HK-2 (cell line): Measurements from ENCODE around the gene HS3ST2.
"Not testable (repeated sequence)": the region's sequence is repeated elsewhere in the genome, so short reads cannot be mapped to it uniquely, and the experiment has no call there.

Source experiments
- DNase-seq: peaks from one replicate; pipeline ENCODE4 v3.0.0-alpha.2; 2018; ENCODE audit not compliant: unreplicated experiment

Gene HS3ST2

DNA sequence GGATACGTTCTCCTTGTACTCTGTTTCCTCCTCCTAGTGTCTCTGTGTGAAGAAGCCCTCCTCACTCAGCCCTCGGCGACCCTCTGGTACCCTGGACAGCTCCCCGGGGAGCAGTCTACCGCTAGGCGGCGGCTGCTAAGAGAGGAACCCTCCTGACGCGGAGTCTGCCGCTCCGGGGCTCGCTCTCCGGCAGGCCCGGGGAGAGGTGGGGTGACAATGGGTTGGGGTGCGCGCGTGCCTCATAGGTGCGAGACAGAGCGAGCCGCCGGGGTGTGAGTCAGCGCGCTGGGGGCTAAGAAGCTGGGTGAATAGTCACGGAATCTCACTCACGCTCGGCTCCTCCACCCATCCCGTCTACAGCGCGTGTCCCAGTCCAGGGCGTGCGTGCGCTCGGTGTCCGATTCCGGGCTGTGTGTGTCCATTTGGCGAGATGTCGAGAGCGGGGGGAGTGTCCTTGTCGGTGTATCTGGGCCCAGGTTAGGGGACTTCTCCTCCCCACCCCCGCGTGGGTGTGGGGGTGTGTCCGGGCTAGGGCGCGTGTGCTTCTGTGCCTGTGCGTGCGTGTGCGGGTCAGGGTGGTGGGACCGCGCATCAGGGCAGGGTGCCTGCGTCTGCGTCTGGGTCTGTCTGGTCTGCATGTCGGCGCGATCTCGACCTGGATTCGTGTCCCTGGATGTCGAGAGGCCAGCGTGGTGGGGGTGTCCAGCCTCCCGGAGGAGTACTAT is 577 bp upstream of the HS3ST2 start:
- DNase-seq: no peak

- no peak for DNase-seq
Observed at GRCh38 chr16:22814711-22815105, 746 bp downstream of the HS3ST2 start.

DNA sequence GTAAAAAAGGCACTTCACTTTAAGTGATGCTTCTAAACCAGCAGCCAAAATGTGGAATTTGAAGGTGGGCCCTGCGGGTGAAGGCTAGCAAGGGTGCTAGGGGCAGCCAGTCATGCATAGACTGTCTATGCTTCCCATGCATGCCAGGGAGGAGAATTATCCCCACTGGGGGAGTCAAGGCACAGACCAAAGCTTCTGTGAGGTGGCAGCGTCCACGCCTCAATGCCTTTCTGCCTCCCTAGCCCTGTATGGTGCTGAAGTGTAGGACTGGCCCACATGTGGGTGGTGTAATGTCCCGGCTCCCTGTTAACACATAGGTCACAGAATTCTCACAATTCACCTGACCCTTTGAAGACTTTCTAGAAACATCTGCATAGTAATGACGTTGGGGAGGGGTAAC is 1.9 kb downstream of the HS3ST2 start:
- DNase-seq: no peak

GRCh38 chr16:22816475-22816874 is 2.5 kb downstream of the HS3ST2 start:
- DNase-seq: peak; percentile 11

DNA sequence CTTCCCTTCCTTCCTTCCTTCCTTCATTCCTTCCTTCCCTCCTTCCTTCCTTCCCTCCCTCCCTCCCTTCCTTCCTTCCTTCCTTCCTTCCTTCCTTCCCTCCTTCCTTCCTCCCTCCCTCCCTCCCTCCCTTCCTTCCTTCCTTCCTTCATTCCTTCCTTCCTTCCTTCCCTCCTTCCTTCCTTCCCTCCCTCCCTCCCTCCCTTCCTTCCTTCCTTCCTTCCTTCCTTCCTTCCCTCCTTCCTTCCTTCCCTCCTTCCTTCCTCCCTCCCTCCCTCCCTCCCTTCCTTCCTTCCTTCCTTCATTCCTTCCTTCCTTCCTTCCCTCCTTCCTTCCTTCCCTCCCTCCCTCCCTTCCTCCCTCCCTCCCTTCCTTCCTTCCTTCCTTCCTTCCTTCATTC is 4.8 kb downstream of the HS3ST2 start:
- not testable (repeated sequence) for DNase-seq

DNA sequence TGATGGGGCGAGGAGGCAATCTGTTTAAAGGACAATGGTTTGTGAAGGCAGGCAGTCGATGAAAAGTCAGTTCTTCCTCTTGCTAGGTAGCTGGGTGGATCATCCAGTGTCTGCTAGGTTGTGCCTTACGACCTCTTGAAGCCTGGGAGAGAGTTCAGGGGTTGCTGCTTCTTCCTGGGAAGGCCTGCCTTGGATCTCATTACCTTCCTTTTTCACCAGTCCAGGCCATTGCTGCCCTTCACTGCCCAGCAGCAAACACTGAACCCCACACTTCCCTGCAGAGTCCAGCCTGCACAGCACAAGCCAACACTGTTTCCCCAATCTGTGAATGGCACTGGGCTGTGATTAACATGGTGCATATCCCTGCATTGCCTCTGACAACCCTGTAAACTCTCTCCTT is 24.7 kb downstream of the HS3ST2 start:
- DNase-seq: no peak

GRCh38 chr16:22842031-22842430 is 28.1 kb downstream of the HS3ST2 start:
- not testable (repeated sequence) for DNase-seq

GRCh38 chr16:22843122-22843521 is 29.2 kb downstream of the HS3ST2 start:
- no peak for DNase-seq

GRCh38 chr16:22843856-22844255 is 29.9 kb downstream of the HS3ST2 start:
- DNase-seq: no peak

- DNase-seq: no peak
Observed at GRCh38 chr16:22844416-22844815, 30.5 kb downstream of the HS3ST2 start.

DNA sequence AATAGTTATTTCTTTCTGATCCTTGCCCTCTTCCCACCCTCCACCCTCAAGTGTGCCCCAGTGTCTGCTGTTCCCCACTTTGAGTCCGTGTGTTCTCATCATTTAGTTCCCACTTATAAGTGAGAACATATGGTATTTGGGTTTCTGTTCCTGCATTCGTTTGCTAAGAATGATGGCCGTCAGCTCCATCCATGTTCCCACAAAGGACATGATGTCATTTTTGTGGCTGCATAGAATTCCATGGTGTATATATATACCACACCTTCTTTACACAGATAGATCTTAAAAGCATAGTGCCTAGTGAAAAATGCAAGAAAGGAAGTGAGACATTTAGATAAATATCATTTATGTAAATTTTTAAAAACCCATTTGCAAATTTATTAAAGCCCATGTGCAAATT is 33.1 kb downstream of the HS3ST2 start:
- DNase-seq: no peak

DNA sequence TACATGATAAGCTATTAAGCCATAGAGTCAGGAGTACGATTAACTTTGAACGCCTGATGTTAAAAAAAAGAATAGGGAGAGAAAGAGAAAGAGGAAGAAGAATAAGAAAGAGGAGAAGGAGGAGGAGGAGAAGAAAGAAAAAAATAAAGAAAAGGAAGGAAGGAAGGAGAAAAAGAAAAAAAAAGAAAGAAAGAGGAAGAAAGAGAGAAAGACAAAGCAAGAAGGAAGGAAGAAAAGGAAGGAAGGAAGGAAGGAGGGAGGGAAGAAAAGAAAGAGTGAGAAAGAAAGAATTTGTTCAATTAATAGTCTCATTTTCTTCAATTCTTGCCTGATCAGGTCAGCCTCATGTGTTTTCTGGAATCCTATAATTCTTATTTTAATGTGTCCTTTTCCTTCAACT is 33.7 kb downstream of the HS3ST2 start:
- no peak for DNase-seq

DNA sequence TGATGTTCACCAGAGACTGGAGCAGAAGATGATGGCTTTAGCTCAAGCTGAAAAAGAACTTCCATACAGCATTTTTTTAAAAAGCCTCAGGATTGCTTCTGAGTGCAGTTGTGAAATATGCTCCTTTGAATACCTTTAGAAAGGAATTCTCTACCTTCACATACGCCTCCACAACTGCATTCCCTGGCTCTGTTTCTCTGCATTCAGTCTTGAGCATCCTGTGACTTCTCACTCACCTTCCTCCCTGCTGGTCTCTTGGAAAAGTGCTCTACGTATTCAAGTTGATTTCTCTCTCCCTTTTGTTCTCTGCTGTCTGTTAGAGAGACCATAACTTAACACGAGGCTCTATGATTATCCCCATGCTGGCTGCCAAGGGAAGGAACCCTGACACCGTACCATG is 34.5 kb downstream of the HS3ST2 start:
- DNase-seq: no peak

DNA sequence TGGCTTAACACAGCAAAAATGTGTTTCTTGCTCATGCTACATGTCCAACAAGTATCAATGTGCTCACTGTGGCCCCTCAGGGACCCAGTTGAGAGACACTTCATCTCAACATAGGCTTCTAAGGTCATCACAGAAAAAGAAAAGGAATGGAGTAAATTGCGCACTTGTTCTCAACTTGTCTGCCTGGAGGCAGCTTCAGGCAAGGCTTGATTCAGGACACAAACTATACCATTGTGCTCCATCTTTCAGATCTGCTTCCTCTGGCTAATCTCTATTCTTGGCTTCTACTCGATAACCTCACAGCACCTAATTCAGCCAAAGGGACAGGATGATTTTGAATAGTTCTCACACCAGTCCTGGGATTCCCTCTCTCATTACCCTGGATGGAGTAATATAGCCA is 35.6 kb downstream of the HS3ST2 start:
- DNase-seq: no peak

- no peak for DNase-seq
Observed at GRCh38 chr16:22855231-22855630, 41.3 kb downstream of the HS3ST2 start.

GRCh38 chr16:22857296-22858025 is 43.5 kb downstream of the HS3ST2 start:
- DNase-seq: no peak

- DNase-seq: no peak
Observed at GRCh38 chr16:22859925-22860324, 46.0 kb downstream of the HS3ST2 start.

DNA sequence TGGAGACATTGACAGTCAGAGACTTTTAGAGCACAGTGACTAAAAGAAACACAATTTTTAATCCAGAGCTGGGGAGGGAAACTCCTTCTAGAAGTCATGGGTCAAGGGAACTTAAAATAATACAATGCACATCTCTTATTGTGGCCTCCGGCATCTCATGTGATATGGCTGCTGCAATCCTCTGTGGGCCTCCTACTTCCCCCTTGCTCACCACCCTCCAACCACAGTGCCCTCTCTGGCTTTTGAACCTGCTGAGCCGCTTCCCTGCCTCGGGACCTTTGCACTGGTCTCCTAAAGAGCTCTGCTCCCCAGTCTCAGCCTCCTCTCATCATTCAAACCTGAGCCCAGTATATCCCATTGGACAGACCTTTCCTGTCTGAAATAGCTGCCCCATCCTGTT is 47.6 kb downstream of the HS3ST2 start:
- no peak for DNase-seq

- DNase-seq: no peak
Observed at GRCh38 chr16:22862046-22862445, 48.1 kb downstream of the HS3ST2 start.

- DNase-seq: no peak
Observed at GRCh38 chr16:22864375-22864774, 50.4 kb downstream of the HS3ST2 start.

DNA sequence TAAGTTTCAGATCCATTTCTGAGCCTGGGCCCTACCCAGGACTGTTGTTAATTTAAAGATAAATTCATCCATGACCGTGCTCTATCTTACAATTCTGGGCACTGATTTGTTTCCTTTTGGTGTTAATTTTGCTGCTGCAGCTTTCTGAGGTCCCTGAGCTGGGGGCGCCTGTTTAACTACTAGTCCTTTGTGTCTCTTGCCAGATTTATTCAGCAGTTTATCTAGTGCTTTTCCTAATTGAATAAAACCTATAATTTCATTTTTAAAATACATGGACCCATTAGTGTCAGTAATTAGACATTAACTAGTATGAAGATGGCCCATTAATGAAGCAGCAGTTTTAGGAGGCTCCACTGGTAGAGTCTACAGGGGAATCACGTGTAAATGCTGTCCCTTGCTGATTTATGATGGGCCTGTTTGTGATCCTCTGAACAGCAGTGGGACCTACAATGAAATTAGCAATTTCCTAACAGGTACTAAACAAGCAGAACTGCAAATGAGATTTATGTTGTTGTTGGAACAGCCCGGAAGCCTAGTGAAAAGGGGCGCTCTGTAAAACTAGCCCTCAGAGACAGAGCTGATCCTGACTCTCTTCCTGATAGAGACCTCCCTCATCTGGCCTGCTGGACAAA is 54.7 kb downstream of the HS3ST2 start:
- DNase-seq: no peak

DNA sequence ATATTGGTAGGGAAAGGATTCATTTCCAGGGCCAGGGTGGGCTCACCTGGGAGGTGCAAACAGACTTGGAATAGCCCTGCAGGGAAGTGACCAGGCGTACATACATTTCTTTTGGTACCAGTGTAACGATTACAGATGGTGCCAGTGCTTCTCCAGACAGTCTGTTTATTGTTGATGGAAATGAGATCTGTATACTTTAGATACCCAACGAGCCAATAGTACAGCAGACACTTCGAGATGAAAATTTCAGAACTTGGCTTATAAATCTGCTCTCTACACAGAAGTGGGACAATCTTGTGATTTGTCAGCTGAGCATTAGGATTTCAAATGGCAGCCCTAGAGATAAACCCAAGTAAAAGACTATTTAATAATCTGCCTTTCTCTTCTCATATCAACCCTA is 57.9 kb downstream of the HS3ST2 start:
- DNase-seq: no peak

GRCh38 chr16:22874394-22874793 is 60.4 kb downstream of the HS3ST2 start:
- no peak for DNase-seq
